Measurements from ENCODE around the gene ZNF597. TPM values are rescaled to one million over a fixed set of nuclear protein-coding genes. Genes with fewer than 3 reads are reported as not detected.

Gene ZNF597
- total RNA-seq, 4 donors from 2014 or later: 1.3 to 5.2 (median 2.7) TPM

- no peak for TF ChIP-seq POLR2A (IDR thresholded peaks at IDR 0.05)
- TF ChIP-seq, protein P1, sequence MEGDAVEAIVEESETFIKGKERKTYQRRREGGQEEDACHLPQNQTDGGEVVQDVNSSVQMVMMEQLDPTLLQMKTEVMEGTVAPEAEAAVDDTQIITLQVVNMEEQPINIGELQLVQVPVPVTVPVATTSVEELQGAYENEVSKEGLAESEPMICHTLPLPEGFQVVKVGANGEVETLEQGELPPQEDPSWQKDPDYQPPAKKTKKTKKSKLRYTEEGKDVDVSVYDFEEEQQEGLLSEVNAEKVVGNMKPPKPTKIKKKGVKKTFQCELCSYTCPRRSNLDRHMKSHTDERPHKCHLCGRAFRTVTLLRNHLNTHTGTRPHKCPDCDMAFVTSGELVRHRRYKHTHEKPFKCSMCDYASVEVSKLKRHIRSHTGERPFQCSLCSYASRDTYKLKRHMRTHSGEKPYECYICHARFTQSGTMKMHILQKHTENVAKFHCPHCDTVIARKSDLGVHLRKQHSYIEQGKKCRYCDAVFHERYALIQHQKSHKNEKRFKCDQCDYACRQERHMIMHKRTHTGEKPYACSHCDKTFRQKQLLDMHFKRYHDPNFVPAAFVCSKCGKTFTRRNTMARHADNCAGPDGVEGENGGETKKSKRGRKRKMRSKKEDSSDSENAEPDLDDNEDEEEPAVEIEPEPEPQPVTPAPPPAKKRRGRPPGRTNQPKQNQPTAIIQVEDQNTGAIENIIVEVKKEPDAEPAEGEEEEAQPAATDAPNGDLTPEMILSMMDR (IDR thresholded peaks at IDR 0.05): no peak
- DNase-seq: no peak
- Histone ChIP-seq H3K4me1 (no peaks in the 10 kb centered on the region), H3K9me3 (no peaks in the 10 kb centered on the region), H3K27me3 (no peaks in the 10 kb centered on the region), H3K36me3 (no peaks in the 10 kb centered on the region), H3K27ac (no peak overlapping the region), H3K4me3 (no peak overlapping the region)
- intact Hi-C loops (cut with DNase I; ENCODE audit: low total_unique reads): no loop called here
These were observed 22.0 kb upstream of the ZNF597 start for GRCh38 chr16:3465301-3465700.

GRCh38 chr16:3461151-3461550 is 17.8 kb upstream of the ZNF597 start:
- Histone ChIP-seq H3K4me1 (peaks cover 0 to 13% of the 10 kb centered on the region in 2 donors), H3K9me3 (no peaks in the 10 kb centered on the region), H3K36me3 (no peaks in the 10 kb centered on the region), H3K4me3 (no peak overlapping the region), H3K27me3 (no peaks in the 10 kb centered on the region), H3K27ac (no peak overlapping the region)
- DNase-seq: no peak
- intact Hi-C loops (cut with DNase I; ENCODE audit: low total_unique reads): no loop called here
- TF ChIP-seq POLR2A (IDR thresholded peaks at IDR 0.05): no peak
- TF ChIP-seq, protein P1 (IDR thresholded peaks at IDR 0.05): no peak

GRCh38 chr16:3460585-3460984 is 17.3 kb upstream of the ZNF597 start:
- no peaks in the 10 kb centered on the region for H3K9me3 ChIP-seq
- H3K4me3 ChIP-seq: no peak overlapping the region
- no peaks in the 10 kb centered on the region for H3K27me3 ChIP-seq
- peaks cover 0 to 13% of the 10 kb centered on the region in 2 donors for H3K4me1 ChIP-seq
- TF ChIP-seq, protein P1 (IDR thresholded peaks at IDR 0.05): no peak
- no peak for TF ChIP-seq POLR2A (IDR thresholded peaks at IDR 0.05)
- no peaks in the 10 kb centered on the region for H3K36me3 ChIP-seq
- DNase-seq: no peak
- intact Hi-C loops (cut with DNase I; ENCODE audit: low total_unique reads): no loop called here
- H3K27ac ChIP-seq: no peak overlapping the region

DNA sequence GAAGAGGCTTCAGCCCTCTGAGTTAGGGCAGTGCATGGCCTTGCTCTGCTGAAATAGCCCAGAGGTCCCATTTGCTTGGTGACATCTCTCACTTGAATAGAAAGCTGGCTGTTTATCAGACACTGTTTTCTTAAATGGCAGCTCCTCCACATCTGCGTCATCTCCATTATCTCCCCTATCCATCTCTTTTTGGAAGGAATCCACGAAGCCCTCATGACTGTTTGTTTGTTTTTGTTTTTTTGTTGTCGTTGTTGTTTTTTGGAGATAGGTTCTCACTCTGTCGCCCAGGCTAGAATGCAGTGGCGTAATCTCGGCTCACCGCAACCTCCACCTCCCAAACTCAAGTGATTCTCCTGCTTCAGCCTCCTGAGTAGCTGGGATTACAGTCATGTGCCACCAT is 16.8 kb upstream of the ZNF597 start:
- no peak for TF ChIP-seq POLR2A (IDR thresholded peaks at IDR 0.05)
- TF ChIP-seq, protein P1 (IDR thresholded peaks at IDR 0.05): no peak
- Histone ChIP-seq H3K4me1 (peaks cover 0 to 13% of the 10 kb centered on the region in 2 donors), H3K9me3 (no peaks in the 10 kb centered on the region), H3K27me3 (no peaks in the 10 kb centered on the region), H3K27ac (no peak overlapping the region), H3K36me3 (no peaks in the 10 kb centered on the region), H3K4me3 (no peak overlapping the region)
- DNase-seq: no peak
- intact Hi-C loops (cut with DNase I; ENCODE audit: low total_unique reads): no loop called here

GRCh38 chr16:3459401-3460090 is 16.2 kb upstream of the ZNF597 start:
- intact Hi-C loops (cut with DNase I; ENCODE audit: low total_unique reads): no loop called here
- H3K4me1 ChIP-seq: peaks cover 0 to 13% of the 10 kb centered on the region in 2 donors
- peak overlapping the region in 1 of 2 donors; percentile 94 for H3K27ac ChIP-seq

More at GRCh38 chr16:3459401-3460090, 16.2 kb upstream of the ZNF597 start:
- H3K9me3 ChIP-seq: no peaks in the 10 kb centered on the region
- TF ChIP-seq, protein P1 (IDR thresholded peaks at IDR 0.05): no peak
- TF ChIP-seq POLR2A (IDR thresholded peaks at IDR 0.05): no peak
- no peak for DNase-seq
- H3K27me3 ChIP-seq: no peaks in the 10 kb centered on the region
- no peaks in the 10 kb centered on the region for H3K36me3 ChIP-seq
- H3K4me3 ChIP-seq: peak overlapping the region in 1 of 2 donors; percentile 92
